NB4 (cell line): ENCODE results near the gene KIF16B.

ENCODE experiments used
- MYC ChIP-seq: IDR thresholded peaks from 2 replicates; pipeline ENCODE4 v1.6.1; 2011; ENCODE audit warnings: low read depth, low read length
- POLR2A ChIP-seq: IDR thresholded peaks from 2 replicates; pipeline ENCODE4 v1.6.1; 2011; ENCODE audit warnings: mild to moderate bottlenecking; ENCODE audit not compliant: insufficient read length; ENCODE audit errors: extremely low read depth
- TF ChIP-seq, protein P1 (sequence below): IDR thresholded peaks from one replicate; pipeline ENCODE4 v1.5.1; 2012; ENCODE audit warnings: low read depth, low read length
- TF ChIP-seq, protein P2 (sequence below): IDR thresholded peaks from 2 replicates; pipeline ENCODE4 v1.6.1; 2011; ENCODE audit warnings: low read depth, low read length

DNA sequence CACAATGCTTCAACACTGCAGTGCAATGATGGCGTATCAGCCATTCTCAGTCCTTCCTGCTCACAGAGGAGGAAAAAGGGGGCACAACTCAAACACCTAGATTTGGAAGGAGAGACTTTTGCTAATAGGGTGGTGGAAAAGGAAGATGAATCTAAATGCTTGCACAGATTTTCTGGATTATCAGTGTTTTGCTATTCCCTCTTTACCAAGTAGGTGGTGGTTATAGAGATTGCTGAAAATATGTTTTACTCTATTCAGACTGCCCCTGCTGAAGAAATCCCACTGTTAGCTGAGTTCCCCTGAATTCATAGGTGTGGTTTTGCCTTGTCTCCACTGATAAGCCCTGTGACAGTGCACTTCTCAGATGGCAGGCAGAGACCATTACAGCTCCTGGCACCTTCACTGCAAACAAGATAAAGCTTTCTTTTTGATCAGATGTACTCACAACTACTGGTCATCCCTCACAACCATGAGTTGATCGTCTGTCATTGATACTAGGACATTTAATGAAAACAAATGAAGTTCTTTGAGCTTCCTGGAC is 311.4 kb downstream of the KIF16B start:
- TF ChIP-seq, protein P1, sequence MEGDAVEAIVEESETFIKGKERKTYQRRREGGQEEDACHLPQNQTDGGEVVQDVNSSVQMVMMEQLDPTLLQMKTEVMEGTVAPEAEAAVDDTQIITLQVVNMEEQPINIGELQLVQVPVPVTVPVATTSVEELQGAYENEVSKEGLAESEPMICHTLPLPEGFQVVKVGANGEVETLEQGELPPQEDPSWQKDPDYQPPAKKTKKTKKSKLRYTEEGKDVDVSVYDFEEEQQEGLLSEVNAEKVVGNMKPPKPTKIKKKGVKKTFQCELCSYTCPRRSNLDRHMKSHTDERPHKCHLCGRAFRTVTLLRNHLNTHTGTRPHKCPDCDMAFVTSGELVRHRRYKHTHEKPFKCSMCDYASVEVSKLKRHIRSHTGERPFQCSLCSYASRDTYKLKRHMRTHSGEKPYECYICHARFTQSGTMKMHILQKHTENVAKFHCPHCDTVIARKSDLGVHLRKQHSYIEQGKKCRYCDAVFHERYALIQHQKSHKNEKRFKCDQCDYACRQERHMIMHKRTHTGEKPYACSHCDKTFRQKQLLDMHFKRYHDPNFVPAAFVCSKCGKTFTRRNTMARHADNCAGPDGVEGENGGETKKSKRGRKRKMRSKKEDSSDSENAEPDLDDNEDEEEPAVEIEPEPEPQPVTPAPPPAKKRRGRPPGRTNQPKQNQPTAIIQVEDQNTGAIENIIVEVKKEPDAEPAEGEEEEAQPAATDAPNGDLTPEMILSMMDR: no peak
- TF ChIP-seq POLR2A: no peak
- TF ChIP-seq, protein P2, sequence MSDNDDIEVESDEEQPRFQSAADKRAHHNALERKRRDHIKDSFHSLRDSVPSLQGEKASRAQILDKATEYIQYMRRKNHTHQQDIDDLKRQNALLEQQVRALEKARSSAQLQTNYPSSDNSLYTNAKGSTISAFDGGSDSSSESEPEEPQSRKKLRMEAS: no peak
- no peak for TF ChIP-seq MYC
